Keratinocyte (primary cell): Measurements from ENCODE around the gene C21orf58. TPM values are rescaled to one million over a fixed set of nuclear protein-coding genes. Genes with fewer than 3 reads are reported as not detected.

Experiments
- DNase-seq: peaks from one replicate; pipeline ENCODE4 v3.0.0-alpha.2; 2011; ENCODE audit warnings: low read depth, missing footprints, low spot score
- FAIRE-seq: peaks from 2 replicates; lab custom pipeline; 2011; peaks lifted over from hg19 to GRCh38; lab: Jason Lieb, UNC
- H2AFZ ChIP-seq: 2 replicates; pipeline ENCODE4 v1.6.0; 2012; ENCODE audit warnings: low read length, control low read depth, inconsistent platforms; ENCODE audit not compliant: control insufficient read depth
- H3K27ac ChIP-seq: 2 replicates; pipeline ENCODE4 v1.5.1; 2011; ENCODE audit warnings: low read length; ENCODE audit not compliant: control insufficient read depth, insufficient read depth
- H3K27me3 ChIP-seq: 3 replicates; pipeline ENCODE4 v1.6.0; 2011; ENCODE audit warnings: low read length; ENCODE audit not compliant: control insufficient read depth, insufficient read depth; ENCODE audit errors: extremely low read depth
- H3K36me3 ChIP-seq, 2 experiments: 2 replicates in 1 of 2; 3 replicates in 1 of 2; pipeline ENCODE4 v1.5.1; 2011; ENCODE audit warnings: low read length in 2 of 2, mild to moderate bottlenecking in 1 of 2; ENCODE audit not compliant: control insufficient read depth in 2 of 2, insufficient read depth in 2 of 2; ENCODE audit errors: extremely low read depth in 1 of 2
- H3K4me1 ChIP-seq: 3 replicates; pipeline ENCODE4 v1.5.1; 2011; ENCODE audit warnings: low read length; ENCODE audit not compliant: control insufficient read depth, insufficient read depth; ENCODE audit errors: extremely low read depth
- H3K4me2 ChIP-seq: 3 replicates; pipeline ENCODE4 v1.6.0; 2011; ENCODE audit warnings: low read depth, low read length; ENCODE audit not compliant: control insufficient read depth, insufficient read depth; ENCODE audit errors: extremely low read depth
- H3K4me3 ChIP-seq, 3 experiments: fragments of 200-600 bp in 1 of 3; sonication (generic) in 1 of 3; 2 replicates in 2 of 3; 3 replicates in 1 of 3; pipeline ENCODE4 v1.5.1; 2011 to 2016; ENCODE audit warnings: low read length in 3 of 3, mild to moderate bottlenecking in 3 of 3, control low read depth in 2 of 3, inconsistent platforms in 1 of 3, low read depth in 1 of 3, mixed read lengths in 1 of 3, mixed run types in 1 of 3, moderate library complexity in 1 of 3; ENCODE audit not compliant: control insufficient read depth in 2 of 3, insufficient read depth in 2 of 3; ENCODE audit errors: extremely low read depth in 1 of 3
- H3K79me2 ChIP-seq: 2 replicates; pipeline ENCODE4 v1.6.0; 2012; ENCODE audit warnings: low read length; ENCODE audit not compliant: control insufficient read depth, insufficient read depth
- H3K9ac ChIP-seq: 3 replicates; pipeline ENCODE4 v1.6.0; 2011; ENCODE audit warnings: low read length; ENCODE audit not compliant: control insufficient read depth, insufficient read depth; ENCODE audit errors: extremely low read depth
- H3K9me1 ChIP-seq: 3 replicates; pipeline ENCODE4 v1.6.0; 2011; ENCODE audit warnings: low read length; ENCODE audit not compliant: control insufficient read depth, insufficient read depth; ENCODE audit errors: extremely low read depth
- H3K9me3 ChIP-seq: 2 replicates; pipeline ENCODE4 v1.5.1; 2012; ENCODE audit warnings: low read depth, low read length; ENCODE audit not compliant: control insufficient read depth
- H4K20me1 ChIP-seq: 3 replicates; pipeline ENCODE4 v1.6.0; 2011; ENCODE audit warnings: low read length; ENCODE audit not compliant: control insufficient read depth, insufficient read depth; ENCODE audit errors: extremely low read depth
- CTCF ChIP-seq, 3 experiments: IDR thresholded peaks in 1 of 3; conservative IDR thresholded peaks in 1 of 3; optimal IDR thresholded peaks in 1 of 3; 2 replicates in 2 of 3; 3 replicates in 1 of 3; pipeline versions ENCODE3 to v1.5.1; 2011; ENCODE audit warnings: low read length in 3 of 3, mild to moderate bottlenecking in 3 of 3, moderate library complexity in 2 of 3, control low read depth in 1 of 3, inconsistent platforms in 1 of 3; ENCODE audit not compliant: insufficient read depth in 2 of 3; ENCODE audit errors: extremely low read depth in 1 of 3
- EZH2 ChIP-seq: IDR thresholded peaks from one replicate; pipeline ENCODE4 v1.6.1; 2012; ENCODE audit warnings: inconsistent platforms, mild to moderate bottlenecking, low read length, moderate library complexity
- dilution Hi-C: fragments of 300-500 bp; cut with MboI; formaldehyde crosslinking; loops from one replicate; pipeline ENCODE4 v1.7.0; 2020; ENCODE audit warnings: low sequenced_read_pairs; ENCODE audit not compliant: extremely low pct_ligation_motif_present
- polyA plus RNA-seq, 5 experiments: library from polyadenylated mRNA; depleted of rRNA in 3 of 5; stranded (reverse) in 3 of 5; stranded (forward) in 1 of 5; unstranded in 1 of 5; fragments of >200 nt; gene quantifications; 1 replicate in 1 of 5; 2 replicates in 3 of 5; 3 replicates in 1 of 5; pipeline versions ENCODE4 v1.2.1 to v1.2.3, GENCODE V29; 2011 to 2012; ENCODE audit warnings: missing spikeins in 2 of 5, low read depth in 1 of 5, low replicate concordance in 1 of 5

Gene C21orf58
- polyA plus RNA-seq, 1 donor (not counting 4 experiments of a cell fraction or from before 2014, with no cell fraction given), result 1.2 TPM

DNA sequence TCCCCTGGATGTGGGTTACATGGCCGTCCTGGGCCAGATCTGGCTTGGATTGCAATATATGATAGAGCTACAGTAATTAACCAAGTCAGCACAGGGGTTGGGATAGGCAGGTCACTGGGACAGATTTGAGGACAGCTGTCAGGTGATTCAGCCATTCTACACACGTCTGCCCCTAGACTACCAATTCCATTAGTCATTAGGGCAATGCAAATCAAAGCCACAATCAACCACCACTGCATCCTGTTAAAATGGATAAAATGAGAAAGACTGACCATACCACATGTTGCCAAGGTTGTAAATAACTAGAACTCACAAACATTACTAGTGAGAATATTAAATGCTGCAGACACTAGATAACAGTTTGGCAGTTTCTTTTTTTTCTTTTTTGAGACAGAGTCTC, 16.0 kb downstream of the C21orf58 start:
- FAIRE-seq (peak; percentile 43), DNase-seq (no peak)
- Histone ChIP-seq H3K36me3 (peaks cover 0 to 4% of the 10 kb centered on the region in 2 experiments), H3K9ac (no peak overlapping the region), H3K4me1 (no peaks in the 10 kb centered on the region), H3K79me2 (no peaks in the 10 kb centered on the region), H3K9me1 (no peaks in the 10 kb centered on the region), H3K4me3 (no peak overlapping the region), H3K9me3 (no peaks in the 10 kb centered on the region), H2AFZ (no peak overlapping the region), H4K20me1 (no peaks in the 10 kb centered on the region), H3K27me3 (no peaks in the 10 kb centered on the region), H3K4me2 (no peak overlapping the region), H3K27ac (no peak overlapping the region)
- dilution Hi-C loops, result no loop called here
- no peak for TF ChIP-seq CTCF (optimal IDR thresholded peaks at IDR 0.05 in 1 of 3, IDR thresholded peaks at IDR 0.05 in 1 of 3, conservative IDR thresholded peaks at IDR 0.05 in 1 of 3; ENCODE audit: extremely low read depth in 1 of 3, insufficient read depth in 2 of 3, low read length in 3 of 3)
- no peak for TF ChIP-seq EZH2

- H3K27me3 ChIP-seq, result no peaks in the 10 kb centered on the region
- H4K20me1 ChIP-seq, result no peaks in the 10 kb centered on the region
- no peaks in the 10 kb centered on the region for H3K9me3 ChIP-seq
- DNase-seq (no peak), FAIRE-seq (no peak)
- H3K36me3 ChIP-seq, result peaks cover 0 to 4% of the 10 kb centered on the region in 2 experiments
- dilution Hi-C loops, result no loop called here
- no peaks in the 10 kb centered on the region for H3K9me1 ChIP-seq
- H3K9ac ChIP-seq, result no peak overlapping the region
- no peak overlapping the region for H3K4me3 ChIP-seq
- no peak overlapping the region for H3K27ac ChIP-seq
- no peak for TF ChIP-seq CTCF (optimal IDR thresholded peaks at IDR 0.05 in 1 of 3, IDR thresholded peaks at IDR 0.05 in 1 of 3, conservative IDR thresholded peaks at IDR 0.05 in 1 of 3; ENCODE audit: extremely low read depth in 1 of 3, insufficient read depth in 2 of 3, low read length in 3 of 3)
- TF ChIP-seq EZH2, result no peak
- no peak overlapping the region for H2AFZ ChIP-seq
- H3K4me1 ChIP-seq, result no peaks in the 10 kb centered on the region
- no peaks in the 10 kb centered on the region for H3K79me2 ChIP-seq
- no peak overlapping the region for H3K4me2 ChIP-seq
Observed at GRCh38 chr21:46304955-46305354, 18.7 kb downstream of the C21orf58 start.
